HK-2 (cell line): ENCODE measurements around the gene AQR.
"Not testable (repeated sequence)": the region's sequence is repeated elsewhere in the genome, so short reads cannot be mapped to it uniquely, and the experiment has no call there.

Experiments used
- DNase-seq: peaks from one replicate; pipeline ENCODE4 v3.0.0-alpha.2; 2018; ENCODE audit not compliant: unreplicated experiment

AQR gene

DNA sequence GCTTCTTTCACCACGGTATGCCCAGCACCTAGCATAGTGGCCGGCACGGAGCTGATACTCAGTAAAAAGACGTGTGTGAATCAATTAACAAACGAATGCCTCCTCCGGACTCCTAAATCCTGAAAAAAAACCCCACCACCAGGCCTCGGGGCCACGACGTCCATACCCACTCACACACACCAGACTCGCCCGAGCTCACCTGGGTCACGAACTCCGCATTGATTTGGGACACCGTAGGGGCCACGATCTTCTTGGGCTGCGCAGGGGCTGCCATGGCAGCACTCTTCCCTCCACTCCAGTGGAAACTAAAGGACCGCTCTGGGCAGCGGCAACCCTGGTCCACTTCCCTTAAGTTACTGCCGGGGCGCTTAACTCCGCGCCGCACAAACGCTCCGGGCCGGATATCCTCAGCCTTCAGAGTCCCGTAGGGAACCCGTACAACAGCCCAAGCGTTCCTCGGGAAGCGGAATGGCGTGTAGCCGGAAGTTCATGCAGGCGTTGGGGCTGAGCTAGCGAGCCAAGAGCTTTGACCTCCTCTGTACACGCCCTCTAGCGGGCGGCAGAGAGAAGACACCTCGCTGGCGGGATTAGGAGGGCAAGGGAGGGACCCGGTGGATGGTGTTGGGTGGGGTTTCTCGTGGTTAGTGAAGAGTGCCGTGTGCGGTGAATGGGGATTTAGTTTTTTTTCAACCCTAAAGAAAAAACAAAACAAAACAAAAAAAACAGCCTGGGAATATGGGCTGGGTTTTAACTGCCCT, at the start of gene AQR:
Gene AQR (minus strand): TSS at position 403 of the 758 bp plus-strand sequence. CDS start 129 bp downstream, at position 274.
- peak; percentile 89 for DNase-seq

DNA sequence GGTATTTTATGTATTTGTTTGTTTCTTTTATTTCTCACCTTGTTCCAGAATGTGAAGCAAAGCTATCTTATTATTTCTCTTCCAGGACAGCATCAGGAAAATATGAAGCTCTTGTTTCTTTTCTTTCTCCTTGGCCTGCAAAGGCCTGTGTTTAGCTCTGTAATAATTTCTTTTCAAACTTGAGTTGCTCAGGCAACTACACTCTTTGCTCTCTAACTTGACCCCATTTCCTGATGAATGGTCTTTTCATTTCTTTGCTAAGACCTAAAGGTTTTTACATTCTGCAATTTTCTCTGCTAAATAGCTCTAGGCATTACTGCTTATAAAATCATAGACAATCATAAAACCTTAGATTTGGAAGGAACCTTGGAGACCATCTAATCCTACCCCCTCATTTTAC, 44.7 kb upstream of the AQR start:
- DNase-seq: no peak

DNA sequence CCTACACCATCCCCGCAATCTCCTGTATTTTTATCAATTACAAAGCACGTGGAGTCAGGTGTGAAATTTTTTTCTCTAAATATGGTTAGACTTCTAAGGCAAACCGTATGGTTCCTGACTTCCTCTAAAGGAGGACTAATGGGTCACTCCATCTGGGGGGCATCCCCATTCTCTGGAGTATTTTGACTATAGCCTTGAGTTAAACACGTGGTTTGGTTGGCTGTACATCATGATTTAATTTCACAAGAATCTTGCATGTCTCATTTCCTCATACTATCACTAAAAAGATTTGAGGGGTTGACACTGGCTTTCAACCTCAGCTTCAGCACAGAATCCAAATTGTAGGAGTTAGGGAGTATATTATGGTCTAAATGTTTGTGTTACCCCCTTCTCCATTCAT, 43.8 kb upstream of the AQR start:
- DNase-seq: no peak

DNA sequence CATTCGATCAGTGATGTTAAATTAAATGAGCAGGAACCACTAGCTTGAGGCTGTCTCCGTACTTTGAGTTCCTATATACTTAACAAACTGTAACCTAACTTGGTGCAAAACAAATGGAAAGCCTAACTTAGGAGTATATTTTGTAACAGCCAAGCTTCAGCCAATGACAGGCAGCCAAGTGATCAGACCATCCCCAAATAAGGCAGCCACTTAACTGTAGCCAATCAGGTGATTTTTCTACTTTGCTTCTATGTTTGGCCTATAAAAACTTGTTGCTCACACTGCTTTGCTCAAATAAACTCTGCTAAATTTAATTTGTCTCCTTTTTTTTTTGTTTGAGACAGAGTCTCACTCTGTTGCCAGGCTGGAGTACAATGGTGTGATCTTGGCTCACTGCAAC, 37.9 kb upstream of the AQR start:
- no peak for DNase-seq

GRCh38 chr15:35005933-35006332, 36.4 kb upstream of the AQR start:
- no peak for DNase-seq

DNA sequence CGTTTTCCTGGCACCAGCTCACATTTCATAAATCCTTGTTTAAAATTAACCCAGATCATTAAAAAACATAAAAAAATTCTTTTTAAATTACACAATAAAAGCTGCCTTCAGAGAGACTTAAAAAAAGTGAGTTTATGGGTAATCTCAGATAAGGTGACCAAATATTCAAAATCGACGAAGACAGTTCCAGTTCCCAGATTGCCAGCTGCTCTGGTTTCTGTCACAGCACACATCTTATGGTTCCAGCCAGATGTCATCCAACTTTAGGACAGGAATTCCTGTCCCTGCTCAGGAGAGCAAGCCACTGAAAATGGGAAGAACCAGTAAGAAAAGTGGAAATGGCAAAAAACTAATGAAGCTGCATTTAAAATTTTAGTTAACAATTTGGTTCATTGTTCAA, 34.4 kb upstream of the AQR start:
- DNase-seq: no peak

DNA sequence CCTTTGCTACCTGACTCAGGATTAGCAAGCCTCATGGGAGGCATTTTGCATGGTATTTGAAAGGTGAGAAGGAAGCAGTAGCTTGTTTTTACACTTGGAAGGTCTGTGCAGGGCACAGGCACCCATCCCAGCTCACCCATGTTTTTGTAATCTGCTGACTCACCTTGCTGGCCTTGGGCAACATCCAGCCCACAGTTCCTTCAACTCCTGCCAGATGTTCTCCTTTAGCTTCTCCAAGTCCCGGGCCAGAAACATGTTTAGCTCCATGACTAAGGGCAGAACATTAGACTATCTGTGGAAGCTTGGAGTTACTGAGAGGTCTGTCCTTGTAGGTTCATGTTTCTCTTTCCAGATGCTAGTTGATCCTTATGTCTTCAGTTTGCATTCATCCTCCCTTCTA, 31.0 kb upstream of the AQR start:
- no peak for DNase-seq

DNA sequence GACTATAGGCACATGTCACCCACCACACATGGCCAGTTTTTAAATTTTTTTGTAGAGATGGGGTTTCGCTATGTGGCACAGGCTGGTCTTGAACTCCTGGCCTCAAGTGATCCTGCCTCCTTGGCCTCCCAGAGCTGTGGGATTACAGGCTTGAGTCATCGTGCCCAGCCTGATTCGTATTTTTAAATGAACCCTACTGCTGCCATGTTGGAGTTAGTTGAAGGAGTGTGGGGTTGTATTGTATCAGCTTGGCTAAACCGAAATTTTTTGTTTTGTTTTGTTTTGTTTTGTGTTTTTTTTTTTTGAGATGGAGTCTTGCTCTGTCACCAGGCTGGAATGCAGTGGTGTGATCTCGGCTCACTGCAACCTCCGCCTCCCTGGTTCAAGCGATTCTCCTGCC, 30.4 kb upstream of the AQR start:
- DNase-seq: no peak

DNA sequence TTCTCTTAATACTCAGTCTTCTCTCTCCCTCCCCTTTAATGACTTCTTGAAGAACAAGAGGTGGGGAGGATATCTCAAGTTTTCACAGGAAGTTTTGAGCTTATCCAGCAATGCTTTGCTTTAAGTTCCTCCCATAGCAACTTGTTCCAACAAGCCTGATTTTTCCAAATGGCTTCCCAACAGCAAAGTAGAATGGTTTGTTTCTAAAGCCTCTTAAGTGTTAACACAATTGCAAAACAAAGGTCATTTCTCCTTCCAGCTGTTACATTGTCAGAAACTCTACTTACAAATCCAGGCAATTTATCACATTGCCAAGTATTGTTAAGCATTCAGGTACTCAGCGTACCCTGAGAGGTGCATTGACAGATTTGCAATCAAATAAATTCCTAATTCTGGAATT, 25.4 kb upstream of the AQR start:
- DNase-seq: no peak

- no peak for DNase-seq
Observed at GRCh38 chr15:34993877-34994276, 24.3 kb upstream of the AQR start.

- DNase-seq: no peak
Observed at GRCh38 chr15:34993412-34993811, 23.9 kb upstream of the AQR start.

GRCh38 chr15:34988027-34988902, 18.7 kb upstream of the AQR start, which contains the start of gene ZNF770:
TSS of gene ZNF770 (minus strand) at chr15:34988287. CDS start at chr15:34983434, 4,853 bp downstream.
- peak; percentile 76 for DNase-seq

DNA sequence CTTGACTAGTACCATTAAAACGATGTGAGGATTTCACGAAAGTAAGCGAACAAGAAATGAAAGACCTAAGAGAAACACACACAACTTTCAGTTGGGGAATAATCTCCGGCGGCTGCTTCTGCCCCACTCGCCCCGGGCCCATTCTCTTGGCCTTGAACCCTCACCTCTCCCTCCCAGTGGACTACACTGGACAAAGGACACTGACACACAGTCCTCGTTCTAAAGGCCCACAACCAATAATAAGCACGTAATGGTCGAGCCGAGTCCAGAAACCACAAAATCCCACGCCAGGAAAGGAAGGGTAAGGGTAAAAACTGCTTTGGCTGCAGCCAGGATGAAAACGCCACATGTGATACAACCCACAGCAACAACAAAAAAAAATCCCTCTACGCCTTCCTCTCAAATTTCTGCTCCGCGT, 18.1 kb upstream of the AQR start:
- DNase-seq: no peak

DNA sequence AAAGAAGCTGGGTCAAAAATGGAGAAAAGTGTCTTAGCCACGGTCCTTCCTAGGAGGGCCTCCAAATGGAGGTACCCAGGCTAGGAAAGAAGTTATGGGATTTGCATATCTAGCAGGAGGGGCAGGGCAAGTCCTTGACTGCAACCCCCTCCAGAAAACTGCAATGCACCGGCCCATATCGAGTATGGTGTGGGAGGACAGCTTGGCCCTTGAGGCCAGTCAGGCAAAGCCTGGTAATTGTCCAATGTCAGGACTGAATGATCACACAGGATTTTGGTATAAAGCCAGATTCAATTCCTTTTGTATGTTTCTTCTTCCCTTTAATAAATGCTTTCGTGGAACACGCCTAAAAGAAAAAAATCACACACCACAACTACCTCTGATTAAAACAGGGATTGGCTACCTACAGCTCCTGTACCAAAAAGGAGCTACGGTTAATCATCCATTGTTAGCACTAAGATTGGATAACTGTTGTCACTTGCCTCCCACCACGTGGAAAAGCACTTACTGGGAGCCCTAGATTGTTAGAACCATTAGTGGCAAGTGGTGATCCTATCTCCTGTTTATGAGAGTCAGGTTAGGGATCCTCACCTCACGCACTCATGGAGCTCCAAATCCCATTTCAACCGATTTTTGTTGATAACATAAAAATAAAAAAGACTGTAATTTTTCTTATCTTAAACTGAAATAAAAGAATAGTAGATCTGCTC, 17.4 kb upstream of the AQR start:
- no peak for DNase-seq

DNA sequence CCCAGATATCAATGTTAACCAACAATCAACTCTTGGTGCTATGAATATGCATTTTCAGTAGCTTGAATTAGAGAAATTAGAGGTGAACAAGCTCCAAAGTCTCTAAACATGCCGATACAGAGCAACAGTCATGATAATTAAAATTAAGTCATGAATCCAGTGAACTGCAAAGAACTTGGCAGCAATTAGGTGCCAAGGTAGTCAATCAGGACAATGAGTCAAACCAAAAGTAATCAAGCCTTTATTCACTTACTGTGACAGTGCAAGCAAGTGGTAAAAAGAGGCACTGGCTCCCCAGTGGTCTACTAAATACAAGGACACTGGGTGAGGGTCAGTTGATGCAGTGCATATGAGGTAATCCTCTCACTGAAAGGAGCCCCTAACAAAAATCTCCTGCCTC, 16.8 kb upstream of the AQR start:
- DNase-seq: no peak

- DNase-seq: no peak
Observed at GRCh38 chr15:34984889-34985630, 15.5 kb upstream of the AQR start.

- DNase-seq: no peak
Observed at GRCh38 chr15:34976743-34977142, 7.2 kb upstream of the AQR start.

- no peak for DNase-seq
Observed at GRCh38 chr15:34976073-34976472, 6.5 kb upstream of the AQR start.

- no peak for DNase-seq
Observed at GRCh38 chr15:34973512-34973911, 4.0 kb upstream of the AQR start.

DNA sequence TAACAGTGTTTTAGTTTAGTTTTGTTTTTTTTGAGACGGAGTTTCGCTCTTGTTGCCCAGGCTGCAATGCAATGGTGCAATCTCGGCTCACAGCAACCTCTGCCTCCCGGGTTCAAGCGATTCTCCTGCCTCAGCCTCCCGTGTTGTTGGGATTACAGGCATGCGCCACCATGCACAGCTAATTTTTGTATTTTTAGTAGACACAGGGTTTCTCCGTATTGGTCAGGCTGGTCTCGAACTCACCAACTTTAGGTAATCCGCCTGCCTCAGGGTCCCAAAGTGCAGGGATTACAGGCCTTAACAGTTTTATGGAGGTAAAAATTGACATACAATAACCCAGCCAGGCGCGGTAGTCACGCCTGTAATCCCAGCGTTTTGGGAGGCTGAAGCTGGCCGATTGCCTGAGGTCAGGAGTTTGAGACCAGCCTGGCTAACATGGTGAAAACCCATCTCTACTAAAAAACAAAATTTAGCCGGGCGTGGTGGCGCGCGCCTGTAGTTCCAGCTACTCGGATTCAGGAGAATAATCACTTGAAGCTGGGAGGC, 629 bp upstream of the AQR start:
- DNase-seq: not testable (repeated sequence)

- no peak for DNase-seq
Observed at GRCh38 chr15:34964277-34964676, 5.3 kb downstream of the AQR start.
